Activated CD4-positive, alpha-beta T cell treated with anti-CD3 and anti-CD28 coated beads, Interleukin-10, Interleukin-2, amounts not matched to agents 100 ng/mL and 50 ng/mL, durations not matched to agents 16 hours and 8 hours (primary cell): ENCODE measurements around the gene CDCP1.

Experiments
- DNase-seq: peaks from one replicate; pipeline ENCODE4 v3.0.0-alpha.2; 2020

The CDCP1 gene

DNA sequence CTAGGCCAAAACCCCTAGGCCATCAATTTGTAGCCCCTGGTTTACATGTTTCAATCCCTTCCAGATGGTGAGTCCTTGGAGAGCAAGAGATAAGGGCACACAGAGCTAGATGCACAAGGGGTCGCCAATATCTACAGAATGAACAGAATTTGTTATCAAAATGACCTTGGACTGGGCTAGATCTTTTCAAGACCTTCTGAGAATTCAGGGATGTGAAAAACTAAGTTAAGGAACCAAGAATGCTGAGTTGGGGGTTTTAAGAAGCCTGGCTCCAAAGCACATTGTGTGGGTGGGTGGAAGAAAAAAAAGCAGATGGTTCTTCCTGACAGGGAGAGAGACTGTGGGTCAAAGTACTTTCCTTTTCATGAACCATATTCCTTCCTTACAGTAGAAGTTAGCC is 10.2 kb downstream of the CDCP1 start:
- DNase-seq = no peak

DNA sequence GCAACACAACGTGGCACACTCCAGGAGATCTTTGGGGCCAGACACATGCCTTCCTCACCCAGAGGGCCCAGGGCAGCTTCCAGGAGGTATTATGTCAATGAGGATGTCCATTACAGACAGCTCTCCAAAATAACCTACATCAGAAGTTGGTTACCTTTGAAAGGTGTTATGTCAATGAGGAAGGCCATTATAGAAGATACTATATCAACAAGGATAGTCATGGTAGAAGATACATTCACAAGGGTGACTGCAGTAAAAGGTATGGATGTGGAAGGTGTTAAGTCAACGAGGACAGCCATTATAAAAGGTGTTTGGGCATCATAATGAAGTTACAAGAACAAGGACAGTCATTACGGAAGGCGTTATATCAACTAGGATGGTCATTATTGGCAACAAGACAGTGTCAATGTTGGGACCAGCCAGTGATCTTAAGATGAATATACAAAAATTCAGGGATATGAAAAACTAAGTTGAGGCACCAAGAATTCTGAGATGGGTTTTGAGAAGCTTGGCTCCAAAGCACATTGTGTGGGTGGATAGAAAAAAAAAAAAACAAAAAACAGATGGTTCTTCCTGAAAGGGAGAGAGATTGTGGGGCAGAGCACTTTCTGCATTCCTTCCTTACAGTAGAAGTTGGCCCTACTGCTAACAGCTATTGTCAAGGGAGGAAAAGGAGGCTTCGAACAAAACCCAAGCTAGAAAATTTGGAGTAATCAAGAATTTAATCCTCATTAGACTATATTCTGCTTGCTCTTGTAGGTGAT is 11.2 kb downstream of the CDCP1 start:
- no peak for DNase-seq

DNA sequence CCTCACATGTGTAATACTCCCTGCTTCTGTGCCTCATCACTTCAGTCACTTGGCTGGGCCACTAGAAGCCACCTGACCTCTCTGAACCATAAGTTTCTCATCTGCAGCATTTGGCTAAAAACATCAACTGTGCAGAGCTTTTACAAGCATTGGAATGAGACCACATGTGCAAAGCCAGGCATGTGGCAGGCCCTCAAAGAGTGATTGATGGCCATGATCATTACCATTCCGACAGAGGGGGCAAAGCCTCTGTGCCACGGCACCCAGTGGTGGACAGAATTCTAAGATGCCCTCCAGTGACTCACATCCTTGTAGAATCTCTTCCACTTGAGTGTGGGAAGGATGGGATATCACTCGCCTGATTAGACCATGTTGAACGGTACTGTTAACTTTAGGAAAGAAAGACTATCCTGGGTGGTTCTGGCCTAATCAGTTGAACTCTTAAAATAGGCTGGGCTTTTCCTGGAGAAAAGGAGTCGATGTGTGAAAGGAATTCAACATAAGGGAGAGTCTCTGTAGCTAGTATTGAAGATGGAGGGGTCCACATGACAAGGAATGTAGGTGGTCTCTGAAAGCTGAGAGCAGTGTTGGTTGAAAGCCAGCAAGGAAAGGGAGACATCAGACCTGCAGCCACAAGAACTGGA is 13.5 kb downstream of the CDCP1 start:
- no peak for DNase-seq

- no peak for DNase-seq
Measured at GRCh38 chr3:45131201-45131600, 15.0 kb downstream of the CDCP1 start.

- no peak for DNase-seq
Measured at GRCh38 chr3:45130476-45130875, 15.7 kb downstream of the CDCP1 start.

DNA sequence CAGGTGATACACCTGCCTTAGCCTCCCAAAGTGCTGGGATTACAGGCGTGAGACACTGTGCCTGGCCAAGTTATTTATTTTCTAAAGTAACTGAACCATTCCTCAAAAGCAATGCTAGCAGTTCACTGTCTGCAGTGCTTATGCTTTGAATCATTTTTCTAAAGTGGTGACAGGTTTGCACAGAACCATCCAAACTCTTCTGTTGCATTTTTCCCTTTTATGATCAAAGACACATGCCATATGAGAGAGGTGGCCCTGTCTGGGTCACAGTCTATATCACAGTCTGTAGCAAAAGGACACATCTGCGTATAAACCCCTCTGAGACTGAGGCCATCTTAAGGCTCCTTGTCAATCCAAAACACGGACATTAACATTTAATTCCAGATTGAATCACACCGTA is 17.2 kb downstream of the CDCP1 start:
- DNase-seq = no peak

- no peak for DNase-seq
Measured at GRCh38 chr3:45127130-45127822, 18.9 kb downstream of the CDCP1 start.

DNA sequence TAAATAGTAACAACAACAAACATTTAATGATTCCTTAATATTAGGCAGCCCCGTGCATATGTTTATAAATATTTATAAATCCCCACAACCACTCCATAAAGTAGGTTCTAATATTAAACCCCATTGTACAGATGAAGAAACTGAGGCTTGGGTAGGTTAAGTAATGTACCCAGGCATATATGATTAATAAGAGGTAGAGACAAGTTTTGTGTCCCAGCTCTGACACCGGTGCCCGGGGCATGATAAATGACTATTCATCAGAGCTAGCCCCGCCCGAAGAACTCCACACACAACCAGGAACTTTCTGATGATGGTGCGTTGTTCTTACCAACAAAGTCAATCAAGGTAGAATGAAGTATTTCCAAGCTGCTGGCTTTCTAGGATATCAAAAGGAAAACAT is 19.4 kb downstream of the CDCP1 start:
- DNase-seq = no peak

DNA sequence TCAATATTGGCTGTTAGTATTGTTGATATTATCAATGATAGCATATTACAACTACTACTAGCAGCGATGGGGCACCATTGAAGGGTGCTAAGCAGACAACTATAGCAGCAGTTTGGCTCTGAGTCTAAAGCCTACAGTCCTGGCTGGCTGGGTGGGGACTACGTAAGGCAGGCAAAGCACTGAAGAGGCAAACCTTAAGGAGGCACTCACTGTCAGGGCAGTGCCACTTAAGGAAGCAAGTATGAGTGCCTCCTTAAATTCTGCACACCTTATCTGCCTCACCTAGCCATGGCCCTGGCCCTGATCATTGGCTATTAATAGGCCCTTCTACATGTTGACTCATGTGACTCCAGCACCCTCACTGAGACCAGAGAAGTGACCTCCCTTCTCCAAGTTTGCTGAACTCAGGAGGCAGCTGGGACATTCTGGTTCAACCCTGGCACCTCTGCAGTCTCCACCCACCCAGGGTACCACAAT is 20.6 kb downstream of the CDCP1 start:
- DNase-seq = no peak

DNA sequence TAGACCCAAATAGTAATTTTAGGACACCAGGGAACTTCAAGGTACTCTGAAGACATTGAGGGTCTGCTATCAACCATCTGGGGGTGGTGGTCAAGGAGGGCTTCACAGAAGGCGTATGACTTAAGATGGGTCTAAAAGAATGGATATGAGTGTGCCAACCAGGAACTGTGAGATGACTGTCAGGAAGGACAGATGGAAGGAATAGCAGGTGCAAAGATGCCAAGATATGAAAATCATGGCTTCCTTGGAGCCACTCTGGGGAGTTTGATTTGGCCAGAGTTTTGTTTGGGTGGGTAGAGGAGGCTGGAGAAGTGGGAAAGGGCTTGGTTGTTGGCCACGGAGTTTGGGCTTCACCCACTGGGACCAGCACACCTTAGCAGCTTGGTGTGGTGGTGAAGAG is 21.2 kb downstream of the CDCP1 start:
- DNase-seq = no peak

GRCh38 chr3:45124352-45124751 is 21.8 kb downstream of the CDCP1 start:
- no peak for DNase-seq

GRCh38 chr3:45123581-45124269 is 22.5 kb downstream of the CDCP1 start:
- no peak for DNase-seq

- DNase-seq = peak; percentile 30
Measured at GRCh38 chr3:45123030-45123429, 23.1 kb downstream of the CDCP1 start.

DNA sequence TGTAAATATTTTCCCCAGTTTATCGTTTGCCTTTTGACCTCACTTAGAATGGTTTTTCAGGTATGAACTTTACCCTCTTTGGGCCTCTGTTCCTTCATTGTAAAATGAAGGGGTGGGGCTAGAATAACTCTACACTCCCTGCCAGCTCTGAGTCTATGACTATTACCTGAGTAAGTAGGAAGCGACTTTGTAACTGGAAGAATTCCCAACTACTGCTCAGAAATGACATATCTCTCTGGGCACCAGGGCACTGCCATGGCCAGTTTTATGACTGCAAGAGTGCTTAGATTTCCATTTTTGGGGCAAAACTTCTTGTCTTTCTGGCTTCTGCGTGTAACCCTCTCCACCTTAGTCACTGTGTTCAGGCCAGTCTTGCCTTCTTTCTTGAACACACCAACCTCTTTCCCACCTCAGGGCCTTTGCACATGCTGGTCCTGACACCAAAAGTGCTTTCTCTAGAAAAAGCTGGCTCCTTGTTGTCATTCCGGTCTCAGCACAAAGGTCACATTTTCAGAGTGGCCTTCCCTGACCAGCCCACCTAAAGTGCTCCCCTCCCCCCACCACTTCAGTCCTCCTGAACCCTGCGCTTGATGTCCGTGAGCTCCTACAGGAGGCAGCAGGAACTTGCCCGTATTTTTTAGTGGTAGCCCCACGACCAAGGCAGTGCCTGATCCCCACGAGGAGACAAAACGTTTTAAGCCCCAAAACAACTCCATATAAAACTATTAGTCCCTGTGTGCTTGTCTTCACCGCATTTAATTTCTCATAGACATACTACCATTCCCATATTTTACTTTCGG is 25.6 kb downstream of the CDCP1 start:
- DNase-seq = no peak

DNA sequence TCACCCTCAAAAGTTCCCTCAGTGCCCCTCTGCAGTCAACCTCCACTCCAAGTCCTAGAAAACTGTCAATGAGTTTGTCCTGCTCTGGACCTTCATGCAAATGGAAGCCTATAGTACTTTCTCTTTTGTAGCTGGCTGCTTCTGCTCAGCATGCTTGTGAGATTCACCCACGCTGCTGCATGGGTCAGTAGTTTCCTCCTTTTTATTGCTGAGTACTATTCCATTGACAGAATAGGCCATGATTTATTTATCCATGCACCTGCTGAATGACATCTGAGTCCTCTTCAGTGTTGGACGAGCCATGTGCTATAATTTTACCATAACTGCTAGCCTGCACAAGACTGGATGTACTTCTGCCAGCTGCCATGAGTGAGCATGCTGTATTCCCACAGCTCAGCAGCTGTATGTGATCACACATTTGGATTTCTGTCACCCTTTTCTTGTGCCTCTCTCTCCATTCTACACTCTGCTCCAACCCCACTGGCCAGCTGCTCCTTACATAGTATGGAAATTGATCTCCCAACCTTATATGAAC is 26.3 kb downstream of the CDCP1 start:
- DNase-seq = no peak

DNA sequence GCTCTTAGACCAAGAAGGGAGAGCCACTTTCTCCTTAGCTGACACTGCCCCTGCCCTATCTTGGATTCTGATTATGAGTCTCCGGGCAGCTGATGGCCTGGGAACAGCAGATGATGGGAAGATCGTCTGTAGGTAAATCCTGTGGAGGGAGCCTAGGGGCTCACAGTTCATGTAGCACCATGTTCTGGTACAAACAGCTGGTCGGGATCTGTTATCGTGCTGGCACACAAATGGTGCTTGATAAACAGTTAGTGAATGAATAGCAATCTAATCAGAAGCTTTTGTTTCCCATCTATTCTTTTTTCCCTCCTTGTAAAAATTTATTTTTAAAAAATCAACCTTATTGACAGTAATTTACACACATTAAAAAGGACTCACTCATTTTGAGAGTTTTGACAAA is 26.8 kb downstream of the CDCP1 start:
- no peak for DNase-seq

GRCh38 chr3:45118615-45119071 is 27.5 kb downstream of the CDCP1 start:
- DNase-seq = no peak

DNA sequence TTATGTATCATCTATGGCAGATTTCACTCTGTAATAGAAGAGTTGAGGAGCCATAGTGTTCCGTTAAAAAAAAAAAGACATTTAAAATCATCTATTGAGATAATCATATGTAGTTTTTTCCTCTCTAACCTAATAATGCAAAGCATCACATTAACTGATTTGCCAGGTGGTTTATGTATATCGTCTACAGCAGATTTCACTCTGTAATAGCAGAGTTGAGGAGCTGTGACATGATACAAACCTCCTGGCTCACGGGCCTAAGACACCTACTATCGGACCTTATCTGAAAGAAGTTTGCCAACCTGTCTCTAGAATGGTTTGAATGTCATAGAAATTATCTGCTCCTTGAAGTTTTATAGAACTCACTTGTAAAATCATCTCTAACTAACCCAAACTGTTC is 29.8 kb downstream of the CDCP1 start:
- no peak for DNase-seq

- no peak for DNase-seq
Measured at GRCh38 chr3:45113625-45114050, 32.5 kb downstream of the CDCP1 start.

- no peak for DNase-seq
Measured at GRCh38 chr3:45112939-45113338, 33.2 kb downstream of the CDCP1 start.

- no peak for DNase-seq
Measured at GRCh38 chr3:45110509-45110833, 35.7 kb downstream of the CDCP1 start.
